ENCODE measurements around the gene ITGB3BP.
"Not testable (repeated sequence)": the region's sequence is repeated elsewhere in the genome, so short reads cannot be mapped to it uniquely, and the experiment has no call there.

The ITGB3BP gene, protein sequence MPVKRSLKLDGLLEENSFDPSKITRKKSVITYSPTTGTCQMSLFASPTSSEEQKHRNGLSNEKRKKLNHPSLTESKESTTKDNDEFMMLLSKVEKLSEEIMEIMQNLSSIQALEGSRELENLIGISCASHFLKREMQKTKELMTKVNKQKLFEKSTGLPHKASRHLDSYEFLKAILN

DNA sequence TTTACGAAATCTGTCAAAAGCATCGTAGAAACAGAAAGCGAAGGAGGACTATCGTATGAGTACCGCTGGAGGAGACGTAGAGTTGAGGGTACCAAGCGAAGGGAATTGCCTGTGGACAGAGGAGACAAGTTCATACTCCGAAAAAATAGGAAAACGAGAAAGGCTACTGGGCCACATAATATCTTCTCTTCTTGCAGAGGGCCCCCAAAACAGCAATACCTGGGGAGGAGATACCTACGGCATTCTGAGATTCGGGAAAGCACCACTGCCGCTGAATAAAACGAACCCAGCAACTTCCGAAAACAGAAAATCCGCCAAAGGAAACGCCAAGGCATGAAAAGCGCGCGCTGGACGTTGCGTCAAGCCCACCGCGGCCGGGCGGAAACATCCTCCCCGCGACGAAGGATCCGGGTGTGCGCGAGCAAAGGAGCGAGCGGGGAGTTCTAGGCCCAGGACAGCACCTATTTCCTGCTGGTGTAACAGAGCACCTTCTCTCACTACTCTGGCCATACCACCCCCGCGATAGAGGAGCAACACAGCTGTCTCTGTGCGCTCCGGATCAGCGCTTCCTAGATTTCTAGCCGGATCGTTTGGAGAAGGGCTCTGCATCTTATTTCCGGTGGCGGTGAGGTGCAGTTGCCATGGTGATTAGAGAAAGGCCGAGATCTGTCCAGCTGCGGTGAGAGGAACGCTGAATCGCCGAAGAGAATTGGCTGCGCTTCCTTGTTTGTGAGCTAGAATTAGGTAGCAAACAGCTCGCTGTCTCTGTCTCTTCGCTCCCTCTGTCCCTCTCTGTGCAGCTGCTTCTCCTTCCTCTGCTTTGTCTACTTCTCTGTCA lies at the start of gene ITGB3BP, which contains the start of gene EFCAB7:
Gene ITGB3BP, minus strand, starts transcription at position 335 of the 838 bp plus-strand sequence. Its CDS starts 92 bp downstream, at position 243.
Gene EFCAB7, plus strand, starts transcription at position 635 of the 838 bp plus-strand sequence. CDS start 2,048 bp downstream, outside the sequence.
- DNase-seq: peak; percentile 97

GRCh38 chr1:63572686-63573085 lies 49.7 kb upstream of the ITGB3BP start:
- DNase-seq: not testable (repeated sequence)

GRCh38 chr1:63569640-63570316 lies 46.8 kb upstream of the ITGB3BP start:
- no peak for DNase-seq

DNA sequence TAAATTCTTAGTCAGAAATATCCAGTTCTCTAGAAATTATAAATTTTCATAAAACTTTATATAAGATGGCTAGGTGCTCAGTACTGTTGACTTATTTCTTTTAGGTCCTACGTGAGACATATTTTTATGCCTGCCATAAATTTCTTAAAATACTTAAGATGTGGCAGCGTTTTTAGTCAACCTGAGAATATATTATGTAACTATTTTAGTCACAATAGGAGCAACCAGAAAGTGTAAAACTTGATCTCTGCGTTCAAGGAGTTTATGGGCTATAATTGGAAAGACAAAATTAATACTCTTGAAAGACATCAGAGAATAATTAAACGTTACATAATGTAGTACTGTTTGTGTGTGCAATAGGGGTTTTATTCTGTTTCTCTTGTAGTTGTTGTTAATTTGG lies 46.0 kb upstream of the ITGB3BP start:
- DNase-seq: no peak

GRCh38 chr1:63563745-63564144 lies 40.7 kb upstream of the ITGB3BP start:
- DNase-seq: no peak

DNA sequence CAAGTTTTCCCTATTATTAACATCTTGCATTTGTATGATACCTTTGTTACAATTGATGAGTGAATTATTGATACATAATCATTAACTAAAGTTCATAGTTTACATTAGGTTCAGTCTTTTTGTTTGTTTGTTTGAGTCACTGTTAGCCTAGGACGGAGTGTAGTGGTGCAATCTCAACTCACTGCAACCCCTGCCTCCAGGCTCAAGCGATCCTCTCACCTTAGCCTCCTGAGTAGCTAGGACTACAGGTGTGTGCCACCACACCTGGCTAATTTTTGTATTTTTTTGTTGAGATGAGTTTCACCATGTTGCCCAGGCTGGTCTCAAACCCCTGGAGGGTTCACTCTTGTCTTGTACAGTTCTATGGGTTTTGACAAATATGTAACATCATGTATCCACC lies 36.3 kb upstream of the ITGB3BP start:
- DNase-seq: no peak

DNA sequence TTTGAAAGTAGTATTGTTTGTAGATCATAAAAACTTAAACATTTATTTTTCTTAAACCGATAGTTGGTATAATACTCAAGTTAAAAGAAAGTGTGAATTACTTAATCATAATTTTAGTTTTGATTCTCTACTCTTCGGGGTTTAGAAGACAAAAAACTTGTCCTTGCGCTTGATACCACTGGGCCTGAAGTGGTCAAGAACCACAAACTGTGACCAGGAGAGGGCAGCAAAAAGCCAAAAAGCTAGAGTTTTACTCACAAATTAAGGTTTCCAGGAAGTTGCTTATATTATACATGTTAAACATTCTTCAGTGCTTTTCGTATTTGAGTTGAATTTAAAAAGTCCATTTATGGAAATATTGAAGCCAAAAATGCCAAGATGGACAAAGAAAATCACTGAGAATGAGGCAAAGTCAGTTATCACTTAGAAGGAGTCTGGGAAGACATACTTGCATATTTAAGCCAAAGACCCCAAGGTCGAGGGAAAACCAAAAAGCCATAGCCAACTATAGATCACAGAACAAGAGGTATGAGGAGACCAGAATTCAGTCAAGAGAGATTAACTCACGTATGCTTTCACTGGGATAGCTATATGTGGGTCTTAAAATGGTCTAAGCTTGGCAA lies 34.5 kb upstream of the ITGB3BP start:
- DNase-seq: no peak

DNA sequence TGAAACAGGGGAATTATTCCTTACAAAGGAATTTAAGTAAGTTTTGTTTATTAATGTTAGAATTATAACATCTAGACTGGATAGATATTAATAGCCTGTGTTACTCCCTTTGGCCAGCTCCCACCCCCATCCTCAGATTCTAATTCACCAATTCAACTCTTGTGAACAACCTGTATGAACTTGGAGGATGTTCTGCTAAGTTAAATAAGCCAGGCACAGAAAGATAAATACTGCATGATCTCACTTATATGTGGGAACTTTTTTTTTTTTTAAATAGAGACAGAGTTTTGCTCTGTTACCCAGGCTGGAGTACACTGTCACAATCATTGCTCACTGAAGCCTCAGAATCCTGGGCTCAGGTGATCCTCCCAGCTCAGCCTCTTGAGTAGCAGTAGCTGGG lies 32.5 kb upstream of the ITGB3BP start:
- no peak for DNase-seq

- no peak for DNase-seq
These were observed 25.9 kb upstream of the ITGB3BP start for GRCh38 chr1:63548877-63549276.

DNA sequence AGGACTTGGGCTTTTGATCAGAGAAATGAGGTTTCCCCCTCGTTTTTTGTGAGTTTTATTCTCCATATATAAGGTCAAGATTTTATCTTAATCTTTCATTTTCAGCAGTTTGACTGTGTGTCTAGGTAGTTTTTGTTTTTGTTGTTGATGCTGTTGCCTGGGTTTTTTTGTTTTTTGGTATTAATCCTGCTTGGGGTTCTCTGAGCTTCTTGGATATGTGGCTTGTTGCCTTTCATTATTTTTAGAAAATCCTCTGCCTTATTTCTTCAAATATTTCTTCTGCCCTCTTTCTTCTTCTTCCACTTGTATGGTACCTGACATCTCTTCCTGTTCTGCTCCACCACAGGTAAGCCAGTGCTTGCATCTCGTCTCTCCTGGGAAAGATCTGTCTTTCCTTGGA lies 25.3 kb upstream of the ITGB3BP start:
- DNase-seq: no peak

DNA sequence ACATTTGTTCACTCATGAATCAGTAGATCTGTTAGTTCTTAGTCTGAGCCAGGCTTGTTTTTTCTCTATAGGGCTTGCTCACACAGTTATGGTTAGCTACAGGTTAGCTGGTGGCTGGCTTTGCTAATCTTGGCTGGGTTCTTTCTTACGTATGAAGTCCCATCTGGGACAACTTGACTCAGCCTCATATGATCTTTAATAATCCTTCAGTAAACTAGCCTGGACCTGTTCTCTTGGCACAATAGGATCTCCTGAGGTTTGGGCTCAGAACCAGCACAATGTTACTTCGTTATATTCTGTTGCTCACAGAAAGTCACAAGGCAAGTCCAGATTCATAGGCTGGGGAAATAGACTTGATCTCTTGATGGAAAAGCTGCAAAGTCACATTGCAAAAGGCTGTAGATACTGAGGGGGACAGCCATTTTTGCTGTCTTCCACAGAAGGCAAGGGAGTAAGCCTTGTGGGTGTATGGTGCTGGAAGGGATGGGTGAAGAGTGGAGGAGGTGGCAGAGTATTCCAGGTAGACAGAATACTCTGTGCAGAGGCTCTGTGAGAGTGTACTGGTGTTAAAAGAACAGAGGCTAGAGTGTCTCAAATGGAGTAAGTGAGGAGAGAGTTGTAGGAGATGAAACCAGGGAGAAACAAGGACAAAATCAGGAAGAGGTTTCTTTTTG lies 24.7 kb upstream of the ITGB3BP start:
- DNase-seq: no peak

GRCh38 chr1:63545780-63546179 lies 22.8 kb upstream of the ITGB3BP start:
- DNase-seq: peak; percentile 37

DNA sequence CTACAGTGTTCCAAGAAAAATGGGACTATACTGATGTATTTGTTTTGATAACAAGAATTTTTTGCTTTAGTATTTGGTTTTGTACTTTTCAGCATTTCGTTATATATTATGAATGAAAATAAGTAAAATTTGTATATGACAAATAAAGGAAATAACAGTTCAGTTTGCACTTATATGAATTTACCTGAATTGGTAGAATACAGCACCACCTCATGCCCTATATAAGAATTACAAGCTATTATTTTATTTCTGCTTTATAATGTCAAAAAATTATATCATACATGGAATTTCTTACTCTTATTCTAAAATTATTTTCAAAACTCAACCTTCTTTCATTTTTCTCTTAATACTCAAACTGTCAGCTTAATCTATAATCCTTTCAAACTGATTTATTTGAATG lies 14.9 kb upstream of the ITGB3BP start:
- DNase-seq: no peak

- no peak for DNase-seq
These were observed 14.0 kb upstream of the ITGB3BP start for GRCh38 chr1:63537006-63537405.

DNA sequence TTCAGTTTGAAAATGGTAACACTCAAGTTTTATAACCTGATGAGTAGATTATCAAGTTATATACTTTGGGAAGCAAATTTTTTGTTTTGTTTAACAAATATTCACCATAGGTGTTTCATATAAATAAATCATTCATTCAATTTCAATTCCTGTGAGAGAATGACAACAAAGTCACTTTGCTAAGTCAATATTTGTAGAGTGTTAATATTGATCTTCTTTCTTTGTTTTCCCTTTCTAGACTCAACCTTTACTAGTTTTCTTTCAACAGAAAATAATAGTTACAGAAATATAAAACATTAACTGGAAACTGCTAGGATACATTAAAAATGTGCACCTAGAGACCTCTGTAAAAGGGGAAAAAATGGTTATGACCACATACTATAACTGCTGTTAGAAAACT lies 11.4 kb upstream of the ITGB3BP start:
- DNase-seq: no peak

DNA sequence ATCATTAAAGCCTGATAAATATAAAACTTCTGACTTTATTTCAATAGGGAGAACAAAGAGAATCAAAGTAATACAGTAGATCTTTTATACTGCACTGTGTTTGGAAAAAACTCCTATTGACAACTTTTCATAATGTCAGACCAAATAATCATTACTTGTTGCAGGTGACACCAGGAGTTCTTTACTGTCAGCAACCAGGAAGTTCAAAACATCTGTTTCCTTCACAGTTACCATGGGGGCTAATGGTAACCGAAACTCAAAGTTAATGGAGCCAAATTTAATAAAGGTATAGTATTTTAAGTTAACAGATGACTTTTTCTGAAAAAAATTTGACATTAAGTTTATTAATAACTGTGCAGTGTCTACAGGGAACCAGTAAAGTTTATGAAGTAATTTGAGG lies 10.9 kb upstream of the ITGB3BP start:
- no peak for DNase-seq

DNA sequence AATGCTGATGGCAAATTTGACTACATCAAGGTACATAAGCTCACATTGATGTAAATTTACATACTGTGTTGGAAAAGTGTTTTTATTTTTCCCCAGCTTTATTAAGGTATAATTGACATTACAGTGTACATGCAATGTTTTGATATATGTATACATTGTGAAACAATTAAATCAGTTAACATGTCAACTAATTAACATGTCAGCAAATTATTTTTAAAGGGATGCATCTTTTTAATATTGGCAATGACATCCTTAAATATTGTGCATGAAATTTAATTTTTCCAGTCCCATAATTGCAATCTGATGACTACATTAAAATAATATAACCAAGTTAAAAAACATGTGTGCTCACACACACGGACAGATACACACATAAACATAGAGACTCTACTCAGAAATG lies 9.7 kb upstream of the ITGB3BP start:
- DNase-seq: no peak

GRCh38 chr1:63524201-63524600 lies 1.2 kb upstream of the ITGB3BP start:
- DNase-seq: no peak

DNA sequence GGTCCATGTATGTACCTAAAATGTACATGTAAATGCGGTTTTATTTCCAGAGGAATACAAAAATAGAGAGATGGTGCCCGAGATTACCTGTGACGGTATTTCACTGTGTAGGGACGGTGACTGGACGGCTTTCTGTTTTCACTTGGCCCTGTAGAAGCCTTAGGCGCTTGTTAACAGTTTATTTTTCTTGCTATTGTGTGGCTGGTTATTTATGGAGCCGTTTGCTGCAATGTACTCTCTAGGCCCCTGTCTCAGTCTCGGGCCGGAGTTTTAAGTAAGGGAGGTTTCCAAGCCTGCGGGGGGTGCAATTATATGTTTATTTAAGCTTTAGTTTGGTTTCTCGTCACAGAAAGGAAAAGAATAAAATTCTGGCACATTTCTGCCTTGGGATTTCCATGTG lies 713 bp upstream of the ITGB3BP start:
- DNase-seq: no peak

- DNase-seq: no peak
These were observed 6.4 kb downstream of the ITGB3BP start for GRCh38 chr1:63516629-63517028.

DNA sequence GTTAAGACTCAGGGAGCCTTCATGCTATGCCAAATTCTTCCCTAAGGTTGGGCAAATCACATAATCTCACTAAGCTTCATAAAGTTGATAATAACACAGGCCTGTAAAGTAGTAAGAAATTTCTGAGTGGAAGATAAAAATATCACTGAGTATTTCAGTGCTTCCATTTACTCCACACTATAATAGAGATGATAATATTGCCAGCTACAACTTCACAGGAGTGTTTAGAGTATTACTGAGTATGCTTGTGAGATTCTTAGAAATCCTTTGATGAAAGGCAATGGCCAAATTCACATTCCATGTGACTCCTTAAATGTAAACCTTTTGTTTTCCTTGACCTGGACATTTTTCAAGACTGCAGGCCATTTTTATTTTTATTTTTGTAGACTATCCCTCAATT lies 10.4 kb downstream of the ITGB3BP start:
- DNase-seq: no peak

- DNase-seq: no peak
These were observed 13.3 kb downstream of the ITGB3BP start for GRCh38 chr1:63509718-63510117.

DNA sequence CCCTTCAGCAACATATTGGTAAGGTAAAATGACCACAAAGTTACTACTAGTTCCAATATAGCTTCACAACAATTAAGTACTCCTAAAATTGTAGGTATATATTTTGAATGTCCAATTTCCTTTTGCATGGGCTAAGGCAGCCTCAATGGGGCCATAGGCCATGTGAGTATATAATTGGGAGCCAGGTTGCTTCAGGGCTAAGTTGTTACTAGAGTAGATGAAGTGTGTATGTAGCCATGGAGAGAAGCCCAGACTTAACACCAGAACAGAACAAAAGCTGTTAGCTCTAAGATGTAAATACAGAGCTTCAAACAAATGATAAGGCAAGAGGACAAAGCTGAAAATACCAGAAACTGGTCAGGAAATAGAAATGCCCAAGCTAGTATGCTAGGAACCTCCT lies 16.2 kb downstream of the ITGB3BP start:
- no peak for DNase-seq

All from NCI-H226 (cell line).